OCI-LY7 (cell line): ENCODE results near the gene HELQ. TPM values are rescaled to one million over a fixed set of nuclear protein-coding genes. Genes with fewer than 3 reads are reported as not detected.

Experiments used
- Bru-seq: library from RNA; stranded (reverse); fragments of 400-500 nt; gene quantifications from one replicate; lab custom pipeline; 2021; lab: Mats Ljungman, UMichigan
- BruChase-seq, 2 experiments: library from RNA; stranded (reverse); fragments of 400-500 nt; gene quantifications; one replicate each; lab custom pipeline; 2021; lab: Mats Ljungman, UMichigan
- BruUV-seq: library from RNA; stranded (reverse); fragments of 400-500 nt; replicated peaks from 2 replicates; lab custom pipeline; 2021; lab: Mats Ljungman, UMichigan
- CTCF ChIA-PET: fragments of 300-600 bp; sonication (Branson Sonifier 250); formaldehyde crosslinking; loops from one replicate; lab custom pipeline; 2022; ENCODE audit warnings: antibody characterized with exemption; ENCODE audit not compliant: unreplicated experiment; lab: Charles Lee
- POLR2A ChIA-PET: fragments of 300-600 bp; sonication (Branson Sonifier 250); formaldehyde crosslinking; loops from one replicate; lab custom pipeline; 2022; ENCODE audit warnings: antibody characterized with exemption; lab: Charles Lee
- DNase-seq: peaks from one replicate; pipeline ENCODE4 v3.0.0-alpha.2; 2015; ENCODE audit warnings: low spot score
- H2AFZ ChIP-seq: fragments of 200-600 bp; sonication (generic), shearing (Covaris generic); 2 replicates; pipeline ENCODE4 v1.6.1; 2014; ENCODE audit warnings: mild to moderate bottlenecking, antibody characterized with exemption, low read length, moderate library complexity
- H3K27ac ChIP-seq: fragments of 200-600 bp; sonication (generic); 2 replicates; pipeline ENCODE4 v1.5.1; 2014; ENCODE audit warnings: mixed run types, low read depth, mild to moderate bottlenecking, moderate library complexity, low read length, inconsistent platforms; ENCODE audit not compliant: poor library complexity, severe bottlenecking
- H3K36me3 ChIP-seq: fragments of 200-600 bp; sonication (generic); 2 replicates; pipeline ENCODE4 v1.6.1; 2014; ENCODE audit warnings: mild to moderate bottlenecking, antibody characterized with exemption, low read length, moderate library complexity, mixed read lengths; ENCODE audit not compliant: insufficient read depth
- H3K4me1 ChIP-seq: fragments of 200-600 bp; sonication (generic); 2 replicates; pipeline ENCODE4 v1.5.1; 2014; ENCODE audit warnings: mild to moderate bottlenecking, low read length; ENCODE audit not compliant: insufficient read depth, poor library complexity, severe bottlenecking
- H3K4me2 ChIP-seq: fragments of 200-600 bp; sonication (generic); 2 replicates; pipeline ENCODE4 v1.6.1; 2014; ENCODE audit warnings: mild to moderate bottlenecking, low read length
- H3K4me3 ChIP-seq: fragments of 200-600 bp; sonication (generic); 2 replicates; pipeline ENCODE4 v1.5.1; 2014; ENCODE audit warnings: mild to moderate bottlenecking, low read depth, low read length; ENCODE audit not compliant: poor library complexity, severe bottlenecking
- H3K79me2 ChIP-seq: fragments of 200-600 bp; sonication (generic); 2 replicates; pipeline ENCODE4 v1.6.1; 2016; ENCODE audit warnings: low read depth, mild to moderate bottlenecking, low read length, moderate library complexity, mixed read lengths; ENCODE audit not compliant: insufficient read depth
- H3K9me2 ChIP-seq: fragments of 200-600 bp; sonication (generic); 2 replicates; pipeline ENCODE4 v1.6.1; 2016; ENCODE audit warnings: mild to moderate bottlenecking, low read length, mixed read lengths; ENCODE audit not compliant: insufficient read depth
- H3K9me3 ChIP-seq: fragments of 200-600 bp; sonication (generic); 2 replicates; pipeline ENCODE4 v1.6.1; 2014; ENCODE audit warnings: mild to moderate bottlenecking, mixed run types, low read length, mixed read lengths
- H4K20me1 ChIP-seq: fragments of 200-600 bp; sonication (generic); 2 replicates; pipeline ENCODE4 v1.6.1; 2014; ENCODE audit warnings: mild to moderate bottlenecking, antibody characterized with exemption, low read length, moderate library complexity, mixed read lengths; ENCODE audit not compliant: insufficient read depth
- CTCF ChIP-seq: fragments of 200-600 bp; sonication (generic); conservative IDR thresholded peaks from 2 replicates; pipeline ENCODE4 v1.5.1; 2014; ENCODE audit warnings: mild to moderate bottlenecking, antibody characterized with exemption, low read length, moderate library complexity, mixed read lengths
- EZH2phosphoT487 ChIP-seq: fragments of 200-600 bp; sonication (generic); IDR thresholded peaks from 2 replicates; pipeline ENCODE4 v1.6.1; 2018; ENCODE audit warnings: low read depth, borderline replicate concordance, mild to moderate bottlenecking, mixed run types, antibody characterized with exemption, low read length, moderate library complexity, mixed read lengths
- intact Hi-C: fragments of 100-400 bp; cut with micrococcal nuclease; formaldehyde crosslinking; loops from one replicate; pipeline ENCODE4 v1.10.0; 2022; ENCODE audit not compliant: unreplicated experiment
- long read RNA-seq: library from polyadenylated mRNA; stranded (forward); transcript quantifications from one replicate; pipeline ENCODE4 v2.0.0, GENCODE V29; 2022
- total RNA-seq, 2 experiments: library from RNA; depleted of rRNA in 1 of 2; stranded (reverse); fragments of >200 nt in 1 of 2; shearing (Covaris generic) in 1 of 2; gene quantifications; 2 replicates each; pipeline ENCODE4 v1.2.3, GENCODE V29; 2014 to 2022

HELQ gene, protein sequence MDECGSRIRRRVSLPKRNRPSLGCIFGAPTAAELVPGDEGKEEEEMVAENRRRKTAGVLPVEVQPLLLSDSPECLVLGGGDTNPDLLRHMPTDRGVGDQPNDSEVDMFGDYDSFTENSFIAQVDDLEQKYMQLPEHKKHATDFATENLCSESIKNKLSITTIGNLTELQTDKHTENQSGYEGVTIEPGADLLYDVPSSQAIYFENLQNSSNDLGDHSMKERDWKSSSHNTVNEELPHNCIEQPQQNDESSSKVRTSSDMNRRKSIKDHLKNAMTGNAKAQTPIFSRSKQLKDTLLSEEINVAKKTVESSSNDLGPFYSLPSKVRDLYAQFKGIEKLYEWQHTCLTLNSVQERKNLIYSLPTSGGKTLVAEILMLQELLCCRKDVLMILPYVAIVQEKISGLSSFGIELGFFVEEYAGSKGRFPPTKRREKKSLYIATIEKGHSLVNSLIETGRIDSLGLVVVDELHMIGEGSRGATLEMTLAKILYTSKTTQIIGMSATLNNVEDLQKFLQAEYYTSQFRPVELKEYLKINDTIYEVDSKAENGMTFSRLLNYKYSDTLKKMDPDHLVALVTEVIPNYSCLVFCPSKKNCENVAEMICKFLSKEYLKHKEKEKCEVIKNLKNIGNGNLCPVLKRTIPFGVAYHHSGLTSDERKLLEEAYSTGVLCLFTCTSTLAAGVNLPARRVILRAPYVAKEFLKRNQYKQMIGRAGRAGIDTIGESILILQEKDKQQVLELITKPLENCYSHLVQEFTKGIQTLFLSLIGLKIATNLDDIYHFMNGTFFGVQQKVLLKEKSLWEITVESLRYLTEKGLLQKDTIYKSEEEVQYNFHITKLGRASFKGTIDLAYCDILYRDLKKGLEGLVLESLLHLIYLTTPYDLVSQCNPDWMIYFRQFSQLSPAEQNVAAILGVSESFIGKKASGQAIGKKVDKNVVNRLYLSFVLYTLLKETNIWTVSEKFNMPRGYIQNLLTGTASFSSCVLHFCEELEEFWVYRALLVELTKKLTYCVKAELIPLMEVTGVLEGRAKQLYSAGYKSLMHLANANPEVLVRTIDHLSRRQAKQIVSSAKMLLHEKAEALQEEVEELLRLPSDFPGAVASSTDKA
- total RNA-seq (2014; rRNA removed; shearing (Covaris generic)) (63.3 and 67.1 TPM in 2 replicates), total RNA-seq (2022) (66.3 and 70.4 TPM in 2 replicates), Bru-seq, nascent RNA (percentile 97 among the genes with signal in this experiment), BruChase-seq, experiment 1, labeled RNA remaining after a 6-hour chase (percentile 87 among the genes with signal in this experiment), BruChase-seq, experiment 2, labeled RNA remaining after a 2-hour chase (percentile 92 among the genes with signal in this experiment)
- long read RNA-seq, transcript HELQ-202 (2 exons, 744 nt): minor isoform, 6 of 98 reads
- long read RNA-seq, transcript HELQ-201 (18 exons, 3,579 nt): major isoform, 7 of 98 reads
- long read RNA-seq, partial matches to known transcripts: 61 of 98 reads
- long read RNA-seq, other reads (novel, unspliced or antisense): 22 of 98 reads

DNA sequence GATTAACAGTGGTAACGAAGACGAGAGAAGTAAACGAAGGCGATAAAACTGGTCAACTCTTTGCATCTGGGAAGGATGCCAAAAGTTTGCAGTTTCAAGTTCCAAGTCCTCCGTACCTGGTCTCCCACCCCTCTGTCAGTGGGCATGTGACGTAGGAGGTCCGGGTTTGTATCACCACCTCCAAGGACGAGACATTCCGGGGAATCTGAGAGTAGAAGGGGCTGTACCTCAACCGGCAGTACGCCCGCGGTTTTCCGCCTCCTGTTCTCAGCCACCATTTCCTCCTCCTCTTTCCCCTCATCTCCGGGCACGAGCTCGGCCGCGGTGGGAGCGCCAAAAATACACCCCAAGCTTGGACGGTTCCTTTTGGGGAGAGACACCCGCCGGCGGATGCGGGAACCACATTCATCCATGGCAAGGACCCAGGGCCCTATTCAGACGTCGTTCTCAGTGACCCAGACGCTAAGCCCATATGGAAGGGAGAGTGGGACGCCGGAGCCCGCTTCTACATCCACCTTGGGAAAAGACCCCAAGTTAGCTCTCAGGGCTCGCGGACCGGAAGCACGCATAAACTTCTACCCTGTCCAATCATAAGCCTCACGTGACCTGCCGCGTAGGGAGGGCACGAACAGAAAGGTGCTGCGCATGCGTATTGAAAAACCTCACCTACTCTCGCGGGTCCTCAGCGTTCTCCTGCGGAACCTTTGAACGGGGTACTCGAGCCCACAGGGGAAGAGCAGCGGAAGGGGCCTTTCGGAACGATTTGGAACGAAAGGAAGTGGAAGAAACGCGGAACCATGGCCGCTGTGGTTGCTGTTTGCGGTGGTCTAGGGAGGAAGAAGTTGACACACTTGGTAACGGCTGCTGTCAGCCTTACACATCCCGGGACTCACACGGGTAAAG, at the start of gene HELQ, which contains the start of gene MRPS18C:
Gene HELQ, minus strand, starts transcription at position 543 of the 903 bp plus-strand sequence. Its CDS starts 130 bp downstream, at position 413.
Gene MRPS18C, plus strand, starts transcription at position 778 of the 903 bp plus-strand sequence. Its CDS starts 20 bp downstream, at position 798.
- intact Hi-C loops: loop anchor here (2.0 to 10.0 kb wide), 4 partner anchors 19 to 171 kb away; partner anchors contain the start of genes ABRAXAS1 and COQ2
- peak within 1 kb of the TSS; percentile 62 for H3K27ac ChIP-seq
- H4K20me1 ChIP-seq: peaks cover 17% of the 10 kb centered on the region; the same call in 1 of the 2 replicates
- POLR2A ChIA-PET: interaction anchor here (0.6 to 4.1 kb wide), 11 partner anchors 12 to 421 kb away, joined by 3 to 66 read pairs (median 4); partner anchors contain the start of gene COPS4
- TF ChIP-seq EZH2phosphoT487: no peak
- TF ChIP-seq CTCF: peak; percentile 58
- peaks cover 37% of the 10 kb centered on the region for H3K4me1 ChIP-seq
- H3K4me2 ChIP-seq: peak within 1 kb of the TSS; percentile 94
- CTCF ChIA-PET: interaction anchor here (1.3 to 1.6 kb wide), 2 partner anchors 11 to 171 kb away, joined by 3 read pairs; partner anchors contain the start of gene COQ2
- H3K9me3 ChIP-seq: no peaks in the 10 kb centered on the region
- BruUV-seq: TSS peak; percentile 56
- H3K4me3 ChIP-seq: peak within 1 kb of the TSS; percentile 89
- peak within 1 kb of the TSS; percentile 75; the same call in 1 of the 2 replicates for H2AFZ ChIP-seq
- H3K9me2 ChIP-seq: no peaks in the 10 kb centered on the region
- peaks cover 81% of the 10 kb centered on the region for H3K36me3 ChIP-seq
- peaks cover 85% of the 10 kb centered on the region for H3K79me2 ChIP-seq
- peak; percentile 100 for DNase-seq

- no TSS peak for BruUV-seq
- H3K27ac ChIP-seq: no peak overlapping the region
- no peaks in the 10 kb centered on the region for H4K20me1 ChIP-seq
- H3K79me2 ChIP-seq: no peaks in the 10 kb centered on the region
- TF ChIP-seq CTCF: no peak
- H3K9me3 ChIP-seq: no peaks in the 10 kb centered on the region
- H3K36me3 ChIP-seq: no peaks in the 10 kb centered on the region
- POLR2A ChIA-PET: interaction anchor here (0.8 kb wide), 1 partner anchor 98 kb away, joined by 4 read pairs; no protein-coding TSS in a partner anchor
- peak overlapping the region; percentile 98 for H2AFZ ChIP-seq
- no peak overlapping the region for H3K4me2 ChIP-seq
- H3K9me2 ChIP-seq: no peaks in the 10 kb centered on the region
- DNase-seq: no peak
- CTCF ChIA-PET: no interaction called here
- H3K4me1 ChIP-seq: peaks cover 13% of the 10 kb centered on the region
- no peak overlapping the region for H3K4me3 ChIP-seq
- intact Hi-C loops: no loop called here
Observed at GRCh38 chr4:83504996-83505395, 49.4 kb upstream of the HELQ start.
